Epithelial cell of proximal tubule (primary cell): Measurements from ENCODE around the gene IFNLR1. TPM values are rescaled to one million over a fixed set of nuclear protein-coding genes. Genes with fewer than 3 reads are reported as not detected.

ENCODE experiments used
- DNase-seq: peaks from one replicate; pipeline ENCODE4 v3.0.0-alpha.2; 2011; ENCODE audit warnings: low read depth
- H3K4me3 ChIP-seq: 2 replicates; pipeline ENCODE4 v1.5.1; 2011; ENCODE audit warnings: low read depth, mild to moderate bottlenecking, low read length
- total RNA-seq: library from RNA; depleted of rRNA; stranded (reverse); fragments of >200 nt; gene quantifications from 2 replicates; pipeline ENCODE4 v1.2.3, GENCODE V29; 2015
- TF ChIP-seq, protein P1 (sequence below): conservative IDR thresholded peaks from 2 replicates; pipeline ENCODE4 v1.5.1; 2012; ENCODE audit warnings: low read depth, mild to moderate bottlenecking, low read length

The IFNLR1 gene
- total RNA-seq, 1 donor from 2014 or later: 3.6 TPM

DNA sequence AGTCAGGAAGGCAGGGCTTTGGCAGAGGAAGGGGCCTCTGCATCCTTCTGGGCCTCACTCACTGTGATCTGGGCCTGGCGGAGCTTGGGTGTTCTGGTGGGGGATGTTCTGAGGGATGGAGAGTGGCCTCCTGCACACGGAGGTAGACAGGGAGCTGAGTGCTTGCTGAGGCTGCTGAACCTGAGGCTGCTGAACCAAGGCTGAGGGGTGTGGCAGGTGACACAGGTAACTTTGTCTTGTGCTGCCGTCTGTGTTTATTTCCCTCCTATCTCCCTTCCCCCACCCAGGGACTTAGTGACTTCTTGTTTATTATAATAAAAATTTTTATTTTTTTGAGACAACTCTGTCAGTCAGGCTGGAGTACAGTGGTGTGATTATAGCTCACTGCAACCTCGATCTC lies 37.7 kb upstream of the IFNLR1 start:
- TF ChIP-seq, protein P1, sequence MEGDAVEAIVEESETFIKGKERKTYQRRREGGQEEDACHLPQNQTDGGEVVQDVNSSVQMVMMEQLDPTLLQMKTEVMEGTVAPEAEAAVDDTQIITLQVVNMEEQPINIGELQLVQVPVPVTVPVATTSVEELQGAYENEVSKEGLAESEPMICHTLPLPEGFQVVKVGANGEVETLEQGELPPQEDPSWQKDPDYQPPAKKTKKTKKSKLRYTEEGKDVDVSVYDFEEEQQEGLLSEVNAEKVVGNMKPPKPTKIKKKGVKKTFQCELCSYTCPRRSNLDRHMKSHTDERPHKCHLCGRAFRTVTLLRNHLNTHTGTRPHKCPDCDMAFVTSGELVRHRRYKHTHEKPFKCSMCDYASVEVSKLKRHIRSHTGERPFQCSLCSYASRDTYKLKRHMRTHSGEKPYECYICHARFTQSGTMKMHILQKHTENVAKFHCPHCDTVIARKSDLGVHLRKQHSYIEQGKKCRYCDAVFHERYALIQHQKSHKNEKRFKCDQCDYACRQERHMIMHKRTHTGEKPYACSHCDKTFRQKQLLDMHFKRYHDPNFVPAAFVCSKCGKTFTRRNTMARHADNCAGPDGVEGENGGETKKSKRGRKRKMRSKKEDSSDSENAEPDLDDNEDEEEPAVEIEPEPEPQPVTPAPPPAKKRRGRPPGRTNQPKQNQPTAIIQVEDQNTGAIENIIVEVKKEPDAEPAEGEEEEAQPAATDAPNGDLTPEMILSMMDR: no peak
- H3K4me3 ChIP-seq: no peak overlapping the region
- no peak for DNase-seq

DNA sequence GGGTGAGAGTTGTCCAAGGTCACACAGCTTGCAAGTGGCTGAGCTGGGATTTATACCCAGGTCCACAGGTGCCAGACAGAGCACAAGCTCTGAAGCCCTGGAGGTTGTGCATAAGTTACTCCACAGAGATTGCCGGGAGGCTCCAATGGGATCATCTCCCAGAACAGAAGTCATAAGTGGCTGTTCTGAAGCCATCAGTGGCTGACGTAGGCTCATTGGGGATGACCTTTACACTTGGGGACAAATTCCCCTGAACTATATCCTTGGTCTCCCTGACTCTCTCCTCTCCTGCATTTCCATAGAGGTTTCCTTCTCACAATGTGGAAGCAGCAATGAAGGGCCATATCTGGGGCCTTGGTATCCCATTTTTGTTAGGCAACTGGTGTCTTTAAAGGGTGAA lies 37.0 kb upstream of the IFNLR1 start:
- TF ChIP-seq, protein P1: no peak
- DNase-seq: no peak
- no peak overlapping the region for H3K4me3 ChIP-seq

DNA sequence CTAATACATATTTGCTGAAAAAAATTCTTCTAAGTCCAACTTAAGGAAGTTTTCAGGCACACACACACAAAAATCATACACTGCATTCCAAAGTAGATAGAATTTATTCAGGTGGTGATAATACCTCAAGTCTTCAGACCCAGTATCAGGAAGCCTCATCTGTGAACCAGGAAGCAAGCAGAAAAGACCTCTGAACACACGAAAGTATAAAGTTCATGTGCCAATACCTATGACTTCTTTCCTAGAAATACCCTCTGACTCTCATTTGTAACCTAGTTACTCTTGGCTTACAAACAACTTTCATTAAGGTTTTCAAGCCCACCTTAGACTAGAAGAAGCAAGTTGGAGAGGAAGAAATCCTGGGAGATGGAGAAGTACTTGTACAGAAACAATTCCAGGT lies 35.7 kb upstream of the IFNLR1 start:
- H3K4me3 ChIP-seq: no peak overlapping the region

DNA sequence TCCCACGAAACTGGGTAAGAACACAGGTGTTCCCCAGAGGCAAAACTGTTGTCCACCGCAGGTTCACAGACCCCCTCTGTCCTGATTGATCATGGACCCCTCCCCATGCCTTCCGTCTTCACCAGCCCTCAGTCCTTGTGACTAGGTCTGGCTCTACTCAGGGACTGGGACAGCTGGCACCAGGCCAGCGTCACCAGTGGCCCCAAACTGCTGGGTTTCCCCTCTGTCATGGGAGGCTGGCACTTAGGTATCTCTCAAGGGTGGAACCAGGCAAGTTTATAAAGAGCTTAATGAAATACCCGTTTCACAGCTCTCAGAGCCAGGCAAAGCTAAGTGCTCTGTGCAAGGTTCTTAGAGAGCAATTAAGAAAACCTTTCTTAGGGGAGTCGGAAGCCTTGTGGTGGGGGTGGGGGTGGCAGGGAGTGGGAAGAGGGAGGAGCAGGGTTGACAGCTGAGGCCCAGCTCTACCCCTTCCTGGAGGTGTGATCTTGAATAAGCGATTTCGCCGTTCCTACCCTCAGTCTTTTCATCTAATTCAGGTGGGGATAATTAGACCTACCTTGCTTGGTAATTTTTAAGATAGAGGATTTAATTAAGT lies 35.0 kb upstream of the IFNLR1 start:
- H3K4me3 ChIP-seq: no peak overlapping the region
- DNase-seq: no peak
- TF ChIP-seq, protein P1: no peak

More for the DNA sequence above, 35.7 kb upstream of the IFNLR1 start:
- no peak for DNase-seq
- TF ChIP-seq, protein P1: no peak

DNA sequence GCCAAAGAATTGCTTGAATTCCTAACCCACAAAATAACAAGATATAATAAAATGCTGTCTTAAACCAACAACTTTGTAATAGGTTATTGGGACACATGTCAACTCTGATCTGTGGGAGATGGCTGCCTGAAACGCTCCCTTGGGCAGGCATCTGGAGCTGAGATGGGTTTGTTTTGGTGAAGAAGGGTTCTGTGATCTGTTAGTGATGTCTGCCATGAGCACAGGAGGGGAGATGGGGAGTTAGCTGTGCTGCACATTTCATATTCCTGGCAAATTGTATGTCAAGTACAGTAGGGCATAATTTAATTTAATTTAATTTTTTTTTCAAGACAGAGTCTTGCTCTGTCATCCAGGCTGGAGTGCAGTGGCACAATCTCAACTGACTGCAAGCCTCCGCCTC lies 34.2 kb upstream of the IFNLR1 start:
- no peak overlapping the region for H3K4me3 ChIP-seq
- no peak for DNase-seq
- TF ChIP-seq, protein P1: no peak

DNA sequence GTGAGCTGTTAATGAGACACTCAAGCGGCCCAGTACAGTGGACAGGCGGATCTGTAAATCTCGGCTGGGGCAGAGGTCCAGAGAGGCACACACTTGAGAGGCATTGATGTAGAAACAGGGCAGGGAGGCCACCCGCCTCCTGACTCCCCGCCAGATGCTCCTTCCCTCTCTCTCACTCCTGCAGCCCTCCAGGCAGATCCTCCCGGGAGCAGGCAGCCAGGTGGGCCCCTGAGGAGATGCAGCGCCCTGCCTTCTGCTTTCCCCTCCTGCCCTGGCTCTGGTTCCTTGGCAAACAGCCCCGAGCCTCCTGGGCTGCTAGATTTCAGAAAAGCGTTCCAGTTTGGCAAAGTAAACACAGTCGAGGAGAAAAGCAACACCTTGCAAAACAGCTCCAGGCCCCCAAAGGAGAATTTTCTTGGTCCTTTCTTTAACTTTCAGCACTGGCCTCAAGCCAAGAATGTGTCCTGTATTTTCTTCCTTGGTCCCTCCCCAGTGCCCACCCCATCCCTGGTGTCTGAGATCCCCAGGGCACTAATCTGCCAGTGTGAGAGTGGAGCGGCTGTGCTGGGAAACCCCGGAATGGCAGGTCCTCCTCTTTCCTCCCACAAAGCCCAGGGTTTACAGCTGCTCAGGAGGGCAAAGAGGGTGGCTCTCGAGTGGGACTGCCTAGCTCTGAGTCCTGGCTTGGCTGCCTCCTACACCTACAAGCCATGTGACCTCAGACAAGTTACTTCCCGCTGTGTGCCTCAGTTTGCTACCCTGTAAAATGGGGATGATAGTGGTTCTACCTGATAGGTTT lies 29.4 kb upstream of the IFNLR1 start:
- no peak for DNase-seq
- no peak overlapping the region for H3K4me3 ChIP-seq
- TF ChIP-seq, protein P1: no peak
